Ecto neural progenitor cell (in vitro differentiated cells): ENCODE data around the gene SHISA4.
"Not testable (repeated sequence)": the region's sequence is repeated elsewhere in the genome, so short reads cannot be mapped to it uniquely, and the experiment has no call there.

Experiments used
- DNase-seq: peaks from one replicate; pipeline ENCODE4 v3.0.0-alpha.2; 2018; ENCODE audit warnings: low spot score

The SHISA4 gene

GRCh38 chr1:201930803-201931202 lies 42.1 kb downstream of the SHISA4 start:
- no peak for DNase-seq

GRCh38 chr1:201933840-201934430 lies 45.2 kb downstream of the SHISA4 start:
- DNase-seq = no peak

GRCh38 chr1:201937624-201938213 lies 49.0 kb downstream of the SHISA4 start:
- DNase-seq = no peak

- no peak for DNase-seq
These were observed 49.8 kb downstream of the SHISA4 start for GRCh38 chr1:201938440-201939035.

- no peak for DNase-seq
These were observed 50.5 kb downstream of the SHISA4 start for GRCh38 chr1:201939148-201939547.

GRCh38 chr1:201939574-201939973 lies 50.9 kb downstream of the SHISA4 start:
- no peak for DNase-seq

- DNase-seq = not testable (repeated sequence)
These were observed 51.6 kb downstream of the SHISA4 start for GRCh38 chr1:201940316-201940715.

GRCh38 chr1:201941420-201942128 lies 52.9 kb downstream of the SHISA4 start:
- peak; percentile 92 for DNase-seq

- DNase-seq = no peak
These were observed 53.4 kb downstream of the SHISA4 start for GRCh38 chr1:201942129-201942495.
